OCI-LY3 (cell line): ENCODE measurements around the gene AP1G1.

Experiments
- H2AFZ ChIP-seq: fragments of 200-600, 300-600 bp; shearing (Covaris generic); 2 replicates; pipeline ENCODE4 v1.6.0; 2014; ENCODE audit warnings: antibody characterized with exemption, low read depth, low read length
- H3K27ac ChIP-seq: fragments of 200-600, 300-600 bp; sonication (generic); 2 replicates; pipeline ENCODE4 v1.5.1; 2014; ENCODE audit warnings: mild to moderate bottlenecking, low read length, moderate library complexity, mixed read lengths
- H3K27me3 ChIP-seq: fragments of 200-600, 300-600 bp; sonication (generic); 2 replicates; pipeline ENCODE4 v1.6.1; 2014; ENCODE audit warnings: low read depth, low read length, mixed read lengths
- H3K36me3 ChIP-seq: fragments of 200-600, 300-600 bp; sonication (generic); replicated peaks from 2 replicates; pipeline ENCODE3; 2014; ENCODE audit warnings: low read depth, low read length, mixed read lengths
- H3K4me1 ChIP-seq: fragments of 300-600, 200-600 bp; sonication (generic); 2 replicates; pipeline ENCODE4 v1.6.1; 2014; ENCODE audit warnings: low read length, mixed read lengths
- H3K4me2 ChIP-seq: fragments of 200-600, 300-600 bp; sonication (generic); 2 replicates; pipeline ENCODE4 v1.6.1; 2014; ENCODE audit warnings: low read length, mixed read lengths
- H3K4me3 ChIP-seq: fragments of 300-600, 200-600 bp; sonication (generic); 2 replicates; pipeline ENCODE4 v1.5.1; 2014; ENCODE audit warnings: antibody characterized with exemption, mild to moderate bottlenecking, low read length, moderate library complexity
- H3K79me2 ChIP-seq: fragments of 300-600, 200-600 bp; shearing (Covaris generic); 2 replicates; pipeline ENCODE4 v1.6.1; 2014; ENCODE audit warnings: mild to moderate bottlenecking, low read length, mixed read lengths
- H3K9ac ChIP-seq: fragments of 300-600, 200-600 bp; shearing (Covaris generic); 2 replicates; pipeline ENCODE4 v1.6.0; 2014; ENCODE audit warnings: mild to moderate bottlenecking, low read length, moderate library complexity
- H3K9me3 ChIP-seq: fragments of 200-600, 300-600 bp; shearing (Covaris generic); 2 replicates; pipeline ENCODE4 v1.6.1; 2014; ENCODE audit warnings: low read length, mixed read lengths; ENCODE audit not compliant: insufficient read depth
- H4K20me1 ChIP-seq: fragments of 200-600, 300-600 bp; sonication (generic); 2 replicates; pipeline ENCODE4 v1.6.1; 2016; ENCODE audit warnings: low read length, mixed read lengths; ENCODE audit not compliant: insufficient read depth
- EZH2phosphoT487 ChIP-seq: fragments of 200-600 bp; shearing (Covaris generic); IDR thresholded peaks from 2 replicates; pipeline ENCODE4 v1.6.1; 2018; ENCODE audit warnings: antibody characterized with exemption, mixed run types, low read depth
- TF ChIP-seq, protein P1 (sequence below): fragments of 200-600, 300-600 bp; sonication (generic); IDR thresholded peaks from 2 replicates; pipeline ENCODE4 v1.5.1; 2014; ENCODE audit warnings: antibody characterized with exemption, low read length, low read depth

The AP1G1 gene

DNA sequence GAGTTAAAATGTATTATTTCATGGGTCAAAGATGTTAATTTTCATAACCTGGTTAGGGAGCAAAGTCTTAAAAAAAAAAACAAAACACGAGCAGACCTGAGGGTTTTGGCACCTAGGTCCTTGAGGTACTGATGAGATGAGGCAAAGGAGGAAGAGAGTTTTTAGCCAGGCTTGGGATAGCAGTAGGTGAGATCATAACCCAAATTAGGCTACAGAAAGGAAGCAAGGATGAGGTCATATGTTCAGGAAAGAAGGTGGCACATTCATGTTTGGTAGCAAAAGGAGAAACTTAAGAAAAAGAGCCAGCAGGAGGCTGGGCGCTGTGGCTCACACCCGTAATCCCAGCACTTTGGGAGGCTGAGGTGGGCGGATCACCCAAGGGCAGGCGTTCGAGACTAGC, 40.0 kb upstream of the AP1G1 start:
- Histone ChIP-seq H2AFZ (no peak overlapping the region), H3K9ac (no peak overlapping the region), H3K4me3 (no peak overlapping the region), H3K27me3 (no peaks in the 10 kb centered on the region), H3K27ac (no peak overlapping the region), H3K36me3 (peaks cover 25% of the 10 kb centered on the region), H3K9me3 (no peaks in the 10 kb centered on the region), H3K79me2 (peaks cover 35% of the 10 kb centered on the region), H3K4me1 (peaks cover 44% of the 10 kb centered on the region), H4K20me1 (peaks cover 15% of the 10 kb centered on the region), H3K4me2 (no peak overlapping the region)
- TF ChIP-seq, protein P1, sequence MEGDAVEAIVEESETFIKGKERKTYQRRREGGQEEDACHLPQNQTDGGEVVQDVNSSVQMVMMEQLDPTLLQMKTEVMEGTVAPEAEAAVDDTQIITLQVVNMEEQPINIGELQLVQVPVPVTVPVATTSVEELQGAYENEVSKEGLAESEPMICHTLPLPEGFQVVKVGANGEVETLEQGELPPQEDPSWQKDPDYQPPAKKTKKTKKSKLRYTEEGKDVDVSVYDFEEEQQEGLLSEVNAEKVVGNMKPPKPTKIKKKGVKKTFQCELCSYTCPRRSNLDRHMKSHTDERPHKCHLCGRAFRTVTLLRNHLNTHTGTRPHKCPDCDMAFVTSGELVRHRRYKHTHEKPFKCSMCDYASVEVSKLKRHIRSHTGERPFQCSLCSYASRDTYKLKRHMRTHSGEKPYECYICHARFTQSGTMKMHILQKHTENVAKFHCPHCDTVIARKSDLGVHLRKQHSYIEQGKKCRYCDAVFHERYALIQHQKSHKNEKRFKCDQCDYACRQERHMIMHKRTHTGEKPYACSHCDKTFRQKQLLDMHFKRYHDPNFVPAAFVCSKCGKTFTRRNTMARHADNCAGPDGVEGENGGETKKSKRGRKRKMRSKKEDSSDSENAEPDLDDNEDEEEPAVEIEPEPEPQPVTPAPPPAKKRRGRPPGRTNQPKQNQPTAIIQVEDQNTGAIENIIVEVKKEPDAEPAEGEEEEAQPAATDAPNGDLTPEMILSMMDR: no peak
- no peak for TF ChIP-seq EZH2phosphoT487

DNA sequence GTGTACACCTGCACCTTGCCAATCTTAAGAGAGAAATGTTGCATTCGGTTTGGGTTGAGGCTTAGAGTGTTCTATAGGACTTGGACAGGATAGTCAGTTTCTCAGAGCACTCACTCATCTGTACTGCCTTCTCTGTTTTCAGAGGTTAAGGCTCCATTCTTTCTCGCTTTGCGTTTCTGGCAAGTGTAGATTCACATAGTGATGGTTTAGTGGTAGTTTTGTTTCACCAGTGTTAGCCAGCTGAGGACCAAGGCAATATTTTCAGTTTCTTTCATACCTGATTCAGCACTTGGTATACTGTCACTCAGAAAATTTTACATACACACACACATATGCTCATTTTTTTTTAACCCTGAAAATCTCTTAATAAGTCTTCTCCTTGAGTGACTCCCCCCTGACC, 38.5 kb upstream of the AP1G1 start:
- Histone ChIP-seq H3K4me2 (peak overlapping the region; percentile 96), H3K4me3 (peak overlapping the region; percentile 83), H2AFZ (no peak overlapping the region), H3K4me1 (peaks cover 43% of the 10 kb centered on the region), H3K36me3 (peaks cover 21% of the 10 kb centered on the region), H3K27me3 (no peaks in the 10 kb centered on the region), H3K9ac (peak overlapping the region; percentile 80), H3K27ac (no peak overlapping the region), H3K9me3 (no peaks in the 10 kb centered on the region), H3K79me2 (peaks cover 25% of the 10 kb centered on the region), H4K20me1 (peaks cover 15% of the 10 kb centered on the region)
- TF ChIP-seq EZH2phosphoT487: no peak
- TF ChIP-seq, protein P1: no peak

DNA sequence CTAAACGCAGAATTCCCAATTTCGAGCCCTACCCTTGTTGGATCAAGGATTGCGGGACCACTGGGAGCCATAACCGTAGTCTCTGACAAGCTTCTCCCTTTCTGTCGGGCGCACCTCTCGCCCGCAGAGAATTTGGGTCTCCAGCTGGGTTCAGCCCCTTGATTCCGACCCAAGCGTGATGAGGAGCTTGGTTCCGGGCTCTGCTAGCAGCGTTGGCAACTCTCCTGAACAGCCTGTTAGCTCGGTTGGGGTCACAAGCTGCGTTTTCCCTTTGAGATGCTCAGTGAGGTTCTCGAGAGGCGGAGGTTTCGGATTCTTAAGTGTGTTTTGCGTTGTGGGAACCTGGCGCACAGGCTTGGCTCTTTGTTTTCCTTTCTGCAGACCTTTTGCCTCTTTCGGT, 37.8 kb upstream of the AP1G1 start:
- Histone ChIP-seq H3K9ac (peak overlapping the region; percentile 80), H3K79me2 (peaks cover 25% of the 10 kb centered on the region), H3K4me3 (peak overlapping the region; percentile 83), H3K4me2 (peak overlapping the region; percentile 96), H3K9me3 (no peaks in the 10 kb centered on the region), H3K36me3 (peaks cover 17% of the 10 kb centered on the region), H2AFZ (no peak overlapping the region), H4K20me1 (peaks cover 15% of the 10 kb centered on the region), H3K27me3 (no peaks in the 10 kb centered on the region), H3K4me1 (peaks cover 41% of the 10 kb centered on the region), H3K27ac (peak overlapping the region; percentile 18)
- TF ChIP-seq EZH2phosphoT487: no peak
- TF ChIP-seq, protein P1: no peak

DNA sequence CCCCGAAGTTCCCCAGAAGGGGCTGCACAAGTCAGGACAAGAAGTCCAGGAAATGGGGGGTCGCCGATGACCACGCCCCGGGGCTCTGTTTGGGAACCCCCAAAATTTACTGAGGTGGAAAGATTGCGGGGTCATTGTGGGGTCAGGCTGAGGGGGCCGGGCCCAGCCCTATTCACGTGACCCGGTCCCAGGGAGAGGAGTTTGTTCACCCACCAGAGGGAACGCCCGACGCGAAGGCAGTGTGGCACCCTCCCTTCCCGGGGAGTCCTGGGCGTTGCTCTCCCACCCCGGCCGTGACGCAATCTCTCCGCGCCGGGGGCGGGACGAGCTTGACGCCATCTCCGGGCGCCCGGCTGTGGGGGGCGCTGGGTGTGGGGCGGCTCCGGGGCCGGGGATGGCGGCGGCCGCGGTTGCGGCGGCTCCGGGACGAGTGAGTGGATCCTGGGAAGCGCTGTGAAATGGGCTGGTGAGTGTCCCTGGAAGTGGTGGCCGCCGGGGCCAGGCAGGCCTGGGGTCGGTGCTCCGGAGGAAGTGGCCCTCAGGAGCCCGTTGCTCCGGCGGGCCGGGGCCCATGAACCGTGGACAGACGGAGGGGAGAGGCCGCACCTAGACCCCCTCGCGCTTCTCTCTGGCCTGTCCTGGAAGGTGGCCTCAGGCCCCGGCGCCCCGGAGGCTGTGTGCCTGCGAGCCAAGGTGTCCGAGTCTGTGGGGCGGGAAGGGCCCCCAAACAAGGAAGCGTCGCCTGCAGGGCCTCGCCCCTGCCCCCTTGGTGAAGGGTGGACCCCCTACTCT, 37.2 kb upstream of the AP1G1 start, which contains the start of gene ATXN1L:
Gene ATXN1L, plus strand, starts transcription at position 338 of the 792 bp plus-strand sequence. CDS start 3,765 bp downstream, outside the sequence.
- Histone ChIP-seq H3K4me3 (peak within 1 kb of the TSS; percentile 83), H3K9ac (peak within 1 kb of the TSS; percentile 80), H3K79me2 (peaks cover 25% of the 10 kb centered on the region), H3K36me3 (peaks cover 11% of the 10 kb centered on the region), H3K9me3 (no peaks in the 10 kb centered on the region), H3K4me1 (peaks cover 39% of the 10 kb centered on the region), H3K27me3 (no peaks in the 10 kb centered on the region), H3K4me2 (peak within 1 kb of the TSS; percentile 96), H4K20me1 (peaks cover 15% of the 10 kb centered on the region), H3K27ac (peak within 1 kb of the TSS; percentile 59), H2AFZ (0 out of 2 replicates have a peak within 1 kb of the TSS, but pooled peaks have one; percentile 18)
- no peak for TF ChIP-seq EZH2phosphoT487
- TF ChIP-seq, protein P1: no peak
